RKO (cell line): ENCODE results near the gene ATE1.
"Not testable (repeated sequence)": the region's sequence is repeated elsewhere in the genome, so short reads cannot be mapped to it uniquely, and the experiment has no call there.

Experiments used
- DNase-seq: peaks from one replicate; pipeline ENCODE4 v3.0.0-alpha.2; 2016; ENCODE audit warnings: low spot score

The ATE1 gene

DNA sequence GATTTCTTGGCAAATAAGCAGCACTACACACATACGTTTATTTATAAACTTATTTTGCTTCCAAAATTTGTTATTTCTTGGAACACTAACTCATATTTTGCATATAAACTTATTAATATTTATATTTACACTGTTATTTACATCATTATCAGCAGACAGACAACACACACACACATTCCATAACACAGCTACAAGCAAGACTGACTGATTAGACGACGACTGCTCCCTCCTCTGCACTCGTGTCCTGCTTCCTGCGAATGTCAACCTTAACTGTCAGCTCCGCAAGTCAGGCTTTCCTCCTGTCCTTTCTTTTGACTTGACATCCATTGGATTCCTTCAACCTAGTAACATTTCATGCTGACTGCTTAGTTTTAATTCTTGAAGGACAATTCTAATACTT, 96.6 kb downstream of the ATE1 start:
- DNase-seq, result no peak

DNA sequence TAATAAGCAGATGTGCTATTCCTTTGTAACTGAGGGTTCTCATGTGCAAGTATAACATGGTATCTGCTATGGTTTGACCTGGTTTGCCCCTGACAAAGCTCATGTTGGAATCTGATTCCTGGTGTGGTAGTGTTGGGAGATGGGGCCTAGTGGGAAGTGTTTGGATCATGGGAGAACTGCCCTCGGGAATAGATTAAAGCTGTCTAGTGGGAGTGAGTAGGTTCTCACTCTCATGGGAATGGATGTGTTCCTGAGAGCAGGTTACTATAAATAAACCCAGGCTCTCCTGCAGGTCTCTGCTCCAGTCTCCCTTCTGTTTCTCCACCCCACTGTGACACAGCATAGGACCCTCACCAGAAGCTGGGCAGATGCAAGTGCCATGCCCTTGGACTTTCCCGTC, 97.7 kb downstream of the ATE1 start:
- DNase-seq, result no peak

DNA sequence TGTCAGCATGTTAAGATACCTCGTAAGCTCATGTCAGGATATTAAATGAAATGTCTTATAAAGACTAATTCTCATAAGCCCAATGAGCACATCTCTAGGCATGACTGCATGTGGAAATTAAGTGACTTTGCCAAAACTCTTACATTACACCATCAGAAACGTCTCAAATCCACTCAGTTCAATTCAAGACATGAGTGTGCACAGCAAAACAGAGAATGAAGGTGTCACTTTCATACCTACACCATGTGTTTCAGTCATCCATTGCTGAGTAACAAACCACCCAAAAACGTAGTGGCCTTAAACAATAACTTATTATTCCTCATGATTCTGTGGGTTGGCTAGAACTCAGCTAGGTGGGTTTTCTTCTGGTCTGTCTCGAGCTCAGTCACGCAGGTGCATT, 99.8 kb downstream of the ATE1 start:
- no peak for DNase-seq

DNA sequence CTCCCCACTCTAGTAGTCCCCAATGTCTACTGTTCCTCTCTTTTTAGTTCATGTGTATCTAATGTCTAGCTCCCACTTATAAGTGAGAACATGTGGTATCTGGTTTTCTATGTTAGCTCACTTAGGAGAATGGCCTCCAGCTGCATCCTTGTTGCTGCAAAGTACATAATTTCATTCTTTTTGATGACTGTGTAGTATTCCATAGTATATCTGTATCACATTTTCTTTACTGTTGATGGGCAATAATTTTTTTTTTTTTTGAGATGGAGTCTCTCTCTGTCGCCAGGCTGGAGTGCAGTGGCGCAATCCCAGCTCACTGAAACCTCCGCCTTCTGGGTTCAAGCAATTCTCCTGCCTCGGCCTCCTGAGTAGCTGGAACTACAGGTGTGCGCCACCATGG, 101.1 kb downstream of the ATE1 start:
- not testable (repeated sequence) for DNase-seq

DNA sequence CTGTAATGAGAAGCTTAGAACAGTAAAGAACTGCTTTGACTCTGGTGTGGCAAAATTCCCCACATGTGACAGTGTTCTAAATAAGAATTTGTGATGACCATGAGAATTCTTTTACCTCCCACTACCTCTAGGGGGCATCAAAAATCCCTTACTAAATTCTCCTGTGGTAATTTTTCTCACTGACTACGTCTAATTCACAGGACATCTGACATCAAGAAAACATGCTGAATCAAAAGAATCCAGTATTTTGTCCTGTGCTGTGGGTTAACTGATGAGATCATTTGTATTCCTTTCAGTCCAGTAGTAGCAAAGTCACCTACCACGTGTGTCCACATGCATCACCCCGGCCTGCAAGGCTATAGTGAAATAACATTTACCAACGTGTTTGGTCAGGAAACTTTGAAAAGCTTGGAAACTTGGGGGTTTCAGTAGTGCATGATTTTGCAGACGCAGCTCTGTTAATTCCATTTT, 103.8 kb downstream of the ATE1 start:
- peak; percentile 58 for DNase-seq

DNA sequence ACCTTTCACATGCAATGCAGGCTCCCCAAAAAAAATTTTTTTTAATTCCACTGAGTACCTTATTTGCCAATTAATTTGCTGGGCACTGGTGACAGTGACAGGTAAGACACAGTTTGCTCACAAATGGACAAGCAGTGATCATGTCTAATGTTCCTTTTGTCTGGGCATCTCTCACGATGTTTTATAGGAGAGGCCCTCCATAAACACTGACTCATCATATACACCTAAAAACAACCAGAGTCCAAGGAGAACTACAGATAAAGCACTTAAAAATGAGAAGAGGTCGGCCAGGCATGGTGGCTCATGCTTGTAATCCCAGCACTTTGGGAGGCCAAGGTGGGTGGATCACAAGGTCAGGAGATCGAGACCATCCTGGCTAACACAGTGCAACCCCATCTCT, 105.1 kb downstream of the ATE1 start:
- no peak for DNase-seq

DNA sequence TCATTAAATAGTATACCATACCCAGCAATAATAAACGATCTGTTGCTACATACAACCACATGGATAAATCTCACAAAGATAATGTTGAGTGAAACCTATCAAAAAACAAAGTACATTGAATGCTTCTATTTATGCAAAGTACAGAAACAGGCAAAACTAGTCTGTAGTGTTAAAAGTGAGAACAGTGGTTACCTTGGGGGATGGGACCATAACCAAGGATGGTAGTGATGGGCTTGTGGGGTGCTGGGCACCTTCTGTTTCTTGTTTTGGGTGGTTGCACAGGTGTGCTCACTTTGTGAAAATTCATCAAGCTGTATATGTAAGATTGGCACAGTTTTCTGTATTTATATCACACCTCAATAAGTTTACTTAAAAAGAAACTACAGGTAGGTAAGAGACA, 105.7 kb downstream of the ATE1 start:
- no peak for DNase-seq

DNA sequence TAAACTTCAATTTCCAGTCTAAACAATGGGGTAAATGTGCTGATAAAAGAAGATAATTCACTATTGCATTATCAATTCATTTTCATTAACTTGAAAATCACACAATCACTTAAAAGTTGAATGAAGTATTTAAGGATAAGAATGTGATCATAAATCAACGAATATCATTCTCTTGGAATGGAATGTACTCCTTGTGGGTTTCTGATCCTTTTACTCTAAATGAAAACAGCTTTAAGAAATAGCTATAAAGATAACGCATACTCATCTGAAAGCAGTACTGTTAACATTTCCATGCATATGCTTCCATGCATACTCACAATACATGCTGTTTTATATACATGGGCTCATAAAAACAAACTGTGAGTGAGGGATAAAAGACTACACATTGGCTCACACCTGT, 108.8 kb downstream of the ATE1 start:
- DNase-seq, result no peak

DNA sequence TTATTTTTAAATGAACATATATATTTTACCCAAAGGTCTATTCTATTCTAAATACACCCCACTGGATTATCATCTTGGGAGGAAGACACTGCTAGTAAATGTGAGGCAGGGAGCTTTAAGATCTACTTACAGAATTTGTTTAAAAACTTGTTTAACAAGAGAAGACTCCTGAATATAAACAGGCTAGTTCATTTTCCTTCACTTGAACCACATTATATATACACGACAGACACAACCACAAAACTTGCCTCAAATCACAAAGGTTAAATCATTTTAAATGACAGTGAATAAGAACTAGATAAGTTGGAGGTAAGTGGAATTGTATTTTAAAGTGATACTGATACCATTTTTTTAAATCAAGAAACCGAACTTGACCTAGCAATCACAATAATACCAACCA, 109.2 kb downstream of the ATE1 start:
- DNase-seq, result no peak

DNA sequence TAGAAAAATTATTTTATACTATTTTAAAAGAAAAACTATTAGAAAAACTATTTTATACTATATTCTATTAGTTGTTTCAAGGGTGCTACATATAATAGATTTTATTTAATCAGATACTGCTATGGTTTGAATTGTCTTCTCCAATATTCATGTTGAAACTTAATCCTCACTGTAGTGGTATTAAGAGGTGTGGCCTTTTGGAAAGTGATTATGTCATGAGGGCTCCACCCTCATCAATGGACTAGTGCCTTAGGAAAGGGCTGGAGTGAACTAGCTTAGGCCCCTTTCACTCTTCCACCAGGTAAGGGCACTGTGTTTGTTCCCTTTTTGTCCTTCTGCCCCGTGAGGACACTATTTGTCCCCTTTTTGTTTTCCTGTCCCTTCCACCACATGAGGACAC, 111.6 kb downstream of the ATE1 start:
- no peak for DNase-seq

DNA sequence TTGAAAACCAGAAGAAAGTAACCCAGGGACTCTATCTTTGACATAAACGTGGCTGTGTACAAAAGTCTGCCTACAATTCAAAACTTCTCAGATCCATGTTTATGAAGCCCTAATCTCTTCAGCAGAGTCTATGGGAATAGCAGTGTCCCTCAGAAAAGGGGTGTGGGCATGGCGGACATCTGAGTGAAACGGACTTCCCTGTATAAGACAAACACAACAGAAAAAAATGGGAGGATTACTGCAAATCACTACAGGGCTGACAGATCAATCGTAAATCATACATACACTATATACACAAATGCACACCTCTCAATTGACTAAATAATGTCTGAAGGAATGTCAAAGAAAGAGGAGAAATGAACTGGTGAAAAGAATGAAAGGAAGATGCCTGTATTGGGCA, 114.0 kb downstream of the ATE1 start:
- no peak for DNase-seq

DNA sequence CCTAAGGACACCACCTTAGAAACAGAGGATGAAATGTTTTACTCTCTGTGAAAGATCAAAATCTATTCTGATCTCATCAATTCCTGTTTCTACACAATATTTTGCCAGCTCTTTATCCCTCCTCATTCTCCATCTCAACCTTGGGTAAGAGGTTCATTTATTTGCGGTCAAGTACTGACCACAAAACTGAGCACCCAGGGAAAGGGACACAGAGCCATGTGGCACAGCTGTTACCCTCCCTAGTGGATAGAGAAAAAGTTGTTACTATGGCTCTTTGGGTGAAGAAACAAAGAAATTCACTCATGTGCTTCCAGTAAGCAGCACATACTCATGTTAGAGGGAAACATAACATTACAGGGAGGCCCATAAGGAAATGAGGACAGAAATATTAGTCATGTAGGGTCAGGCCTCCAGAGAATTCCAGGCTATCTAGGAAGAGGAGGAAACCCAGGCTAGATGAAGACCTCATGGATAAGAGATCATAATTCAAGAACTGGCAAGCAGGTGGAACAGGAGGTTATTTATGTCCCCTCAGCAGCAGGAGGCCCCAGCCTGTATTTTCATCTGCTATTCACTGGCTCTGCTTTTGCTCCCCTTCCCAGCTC, 114.5 kb downstream of the ATE1 start:
- DNase-seq, result no peak

DNA sequence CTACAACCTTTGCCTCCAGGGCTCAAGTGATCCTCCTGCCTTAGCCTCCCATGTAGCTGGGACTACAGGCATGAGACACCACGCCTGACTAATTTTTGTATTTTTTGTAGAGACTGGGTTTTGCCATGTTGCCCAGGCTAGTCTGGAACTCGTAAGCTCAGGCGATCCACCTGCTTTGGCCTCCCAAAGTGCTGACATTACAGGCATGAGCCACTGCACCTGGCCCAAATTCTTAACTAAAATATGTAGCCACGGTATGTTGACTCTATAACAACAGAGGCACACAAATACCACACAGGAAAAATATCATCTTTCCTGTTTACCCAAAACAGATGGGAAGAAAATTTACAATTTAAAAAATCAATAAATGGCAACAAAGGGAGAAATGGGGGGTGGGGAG, 115.8 kb downstream of the ATE1 start:
- no peak for DNase-seq

DNA sequence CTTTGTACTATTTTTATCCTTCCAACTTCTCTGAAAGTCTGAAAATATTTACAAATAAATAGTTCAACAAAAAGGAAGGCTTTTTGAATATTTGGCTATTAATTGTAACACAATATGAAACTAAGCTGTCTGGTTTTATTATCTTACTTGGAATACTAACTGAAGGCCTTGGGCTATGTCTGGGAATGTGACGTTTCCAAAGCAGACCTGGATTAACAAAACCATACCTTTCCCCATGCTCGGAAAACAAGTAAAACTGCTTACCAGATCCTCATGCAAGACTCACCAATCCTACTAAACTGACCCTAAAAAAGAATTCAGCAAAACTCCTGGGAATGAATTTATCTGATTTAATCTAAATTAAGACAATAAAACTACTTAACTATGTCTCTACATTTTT, 116.4 kb downstream of the ATE1 start:
- DNase-seq, result no peak

DNA sequence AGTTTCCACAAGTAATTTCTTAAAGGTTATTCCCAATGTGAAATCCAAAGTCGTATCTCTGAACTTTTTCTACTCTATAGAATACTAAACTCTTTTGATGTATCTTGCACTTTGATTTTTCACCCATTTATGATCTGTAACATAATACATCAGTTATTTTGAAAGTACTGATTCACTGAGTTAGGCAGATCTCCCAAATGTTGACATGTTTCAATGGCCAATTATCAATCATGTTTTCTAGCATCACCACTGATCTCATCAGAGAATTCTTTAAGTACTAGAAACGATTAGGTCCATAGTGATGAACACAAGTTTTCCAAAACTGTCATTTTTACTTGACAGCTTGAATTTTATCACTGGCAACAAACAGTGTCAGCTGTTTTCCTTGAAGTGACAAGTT, 119.0 kb downstream of the ATE1 start:
- DNase-seq, result no peak

DNA sequence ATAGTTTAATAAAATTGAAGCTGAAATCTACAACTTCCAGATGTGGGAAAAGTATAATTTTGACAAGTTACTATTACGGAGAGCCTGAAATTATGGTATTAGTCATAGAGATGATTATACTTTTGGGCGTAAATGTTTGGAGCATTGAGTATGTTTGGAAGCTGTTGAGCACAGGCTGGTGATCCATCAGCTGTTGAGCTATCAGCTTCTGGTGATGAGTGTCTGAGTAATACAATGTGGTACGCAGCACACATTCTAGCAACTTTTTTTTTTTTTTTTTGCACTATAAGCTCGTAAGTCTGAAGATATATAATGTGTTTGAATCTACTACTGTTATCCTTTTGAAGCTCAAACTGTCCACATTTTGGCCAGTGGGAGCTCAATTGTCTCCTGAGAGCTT, 123.4 kb downstream of the ATE1 start:
- peak; percentile 73 for DNase-seq

DNA sequence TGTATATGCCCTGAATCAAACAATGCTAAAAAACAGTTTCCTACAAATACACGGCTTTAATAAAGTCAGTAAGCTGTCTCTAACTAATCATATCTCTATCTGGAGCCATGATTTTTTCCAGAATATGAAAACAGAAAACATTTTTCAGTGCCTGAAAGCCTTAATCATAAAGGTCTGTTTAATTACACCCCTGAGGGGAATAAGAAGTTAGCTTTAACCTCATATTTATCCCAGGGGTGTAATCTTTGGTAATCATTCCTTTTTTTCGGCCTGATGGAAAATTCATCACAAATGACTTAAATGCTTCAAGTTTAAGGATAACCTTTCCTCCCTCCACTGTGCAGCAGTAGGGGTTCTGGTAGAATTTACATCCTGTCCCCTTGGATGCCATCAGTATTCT, 124.2 kb downstream of the ATE1 start:
- DNase-seq, result no peak

DNA sequence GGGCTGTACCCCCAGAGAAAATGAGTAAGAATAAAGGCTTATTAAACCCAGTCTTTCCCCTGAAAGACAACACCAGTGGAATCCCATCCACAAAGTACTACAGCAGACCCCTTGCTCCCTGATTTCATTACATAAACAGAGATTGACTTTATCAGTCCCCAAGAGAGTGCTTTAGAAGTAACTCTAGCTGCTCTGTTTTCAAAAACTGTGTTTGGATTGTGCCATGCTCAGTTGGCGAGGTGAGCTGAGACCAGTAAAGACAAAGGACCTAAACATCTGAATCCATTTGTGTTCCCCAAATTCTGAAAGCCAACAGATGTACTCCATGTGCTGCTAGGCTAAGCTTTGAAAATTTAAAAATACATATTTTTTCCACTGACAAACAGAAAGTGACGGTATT, 127.0 kb downstream of the ATE1 start:
- no peak for DNase-seq

DNA sequence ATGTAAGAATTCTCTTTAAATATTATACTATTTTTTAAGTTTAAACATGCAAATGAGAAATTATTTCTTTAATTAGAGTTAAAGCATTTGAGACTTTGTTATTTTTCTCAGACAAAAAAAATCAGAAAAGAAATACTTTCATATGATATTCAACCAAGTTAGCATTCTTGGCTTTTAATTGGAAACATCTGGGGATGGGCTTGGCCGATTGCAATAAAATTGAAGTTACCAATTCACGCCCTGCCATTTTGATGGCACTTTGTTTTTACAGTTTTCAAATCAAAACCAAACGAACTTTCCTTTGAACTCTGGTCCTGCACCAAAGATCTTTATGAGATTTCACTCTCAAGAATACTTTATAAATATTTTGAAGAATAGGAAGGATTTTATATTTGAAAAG, 127.7 kb downstream of the ATE1 start:
- no peak for DNase-seq

DNA sequence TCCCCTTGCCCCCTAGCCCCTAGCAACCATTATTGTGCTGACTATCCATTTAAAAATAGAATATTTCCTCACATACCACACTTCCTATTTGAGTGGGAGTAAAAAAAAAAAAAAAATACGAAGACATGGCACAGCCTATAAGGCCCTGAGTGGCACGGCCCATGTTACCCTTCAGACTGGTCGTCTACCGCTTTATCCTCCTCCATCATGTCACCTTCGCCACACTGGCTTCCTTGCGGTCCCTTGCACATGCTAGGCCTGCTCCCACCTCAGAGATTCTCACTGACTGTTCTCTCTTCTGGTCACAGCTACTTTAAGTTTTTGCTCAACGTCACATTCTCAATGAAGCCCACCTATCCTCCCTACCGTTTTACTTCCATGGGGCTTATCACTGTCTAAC, 130.3 kb downstream of the ATE1 start:
- DNase-seq, result no peak

DNA sequence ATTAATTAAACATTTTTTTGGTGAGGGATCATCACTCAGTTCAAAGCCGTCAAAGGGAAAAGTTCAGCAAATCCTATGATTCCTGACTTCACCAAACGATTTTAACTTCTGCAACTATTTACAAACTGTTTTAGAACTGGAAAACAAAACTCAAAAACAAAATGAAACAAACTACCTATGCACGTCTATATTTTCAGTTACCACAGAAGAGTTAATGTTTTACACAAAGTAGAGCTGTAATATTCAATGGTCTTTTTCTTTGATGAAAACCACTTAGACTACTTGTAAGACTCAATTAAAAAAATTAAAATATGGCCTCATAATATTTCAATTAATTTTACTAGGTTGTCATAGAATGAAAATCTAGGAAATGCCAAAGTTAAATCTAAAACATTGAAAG, 131.5 kb downstream of the ATE1 start:
- DNase-seq, result no peak

DNA sequence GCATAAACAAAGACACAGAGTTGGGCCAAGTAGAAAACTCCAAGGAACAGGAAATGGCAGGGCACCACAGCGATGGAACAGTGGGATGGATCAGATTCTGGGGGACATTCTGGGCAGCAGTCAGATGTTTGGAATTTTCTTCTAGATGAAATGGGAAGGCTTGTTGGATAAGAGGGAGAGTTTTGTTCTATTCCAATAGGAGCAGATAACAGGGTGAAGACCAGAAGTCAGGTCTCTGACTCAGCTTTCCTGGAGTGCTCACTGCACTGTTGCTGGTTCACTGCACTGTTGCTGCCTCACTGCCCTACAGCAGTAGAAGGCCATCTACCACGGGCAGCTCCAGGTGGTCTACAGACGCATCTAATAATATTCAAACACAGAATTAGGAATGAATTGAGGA, 135.6 kb downstream of the ATE1 start:
- peak; percentile 7 for DNase-seq

DNA sequence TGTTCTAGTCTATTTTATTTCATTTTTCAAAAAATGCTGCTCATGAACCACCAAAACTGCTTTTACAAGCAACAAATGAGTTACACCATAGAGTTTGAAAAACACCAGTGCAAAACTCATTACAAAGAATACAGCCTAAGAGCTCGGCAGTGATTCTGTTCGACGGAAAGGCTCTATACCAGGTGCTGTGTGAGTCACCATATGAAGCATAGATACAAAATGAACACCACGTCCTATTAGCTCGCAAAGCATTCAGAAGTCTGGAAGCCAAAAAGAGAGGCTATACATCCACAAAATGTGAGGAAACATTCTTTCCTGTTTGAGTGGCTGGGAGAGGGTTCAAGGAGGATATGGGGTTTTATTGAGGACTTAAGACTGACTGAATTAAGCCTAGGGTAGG, 136.1 kb downstream of the ATE1 start:
- peak; percentile 20 for DNase-seq

DNA sequence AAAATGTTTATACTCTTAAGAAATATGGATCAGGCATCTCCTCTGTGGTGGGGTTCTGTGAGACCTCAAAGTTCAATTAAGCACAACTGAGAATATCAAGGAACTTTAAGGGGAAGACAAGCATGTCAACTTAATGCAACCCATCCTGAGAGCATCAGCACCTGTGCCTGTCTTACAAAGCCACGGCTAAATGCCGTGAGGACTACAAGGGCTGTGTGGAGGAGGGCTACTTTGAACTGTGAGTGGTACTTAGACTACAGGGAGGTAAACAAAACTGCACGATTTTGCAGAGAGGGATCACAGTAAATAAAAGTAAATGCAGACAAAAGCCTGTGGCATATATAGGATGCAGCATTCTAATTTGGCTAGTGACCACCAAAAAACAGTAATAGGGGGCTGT, 139.1 kb downstream of the ATE1 start:
- DNase-seq, result no peak

DNA sequence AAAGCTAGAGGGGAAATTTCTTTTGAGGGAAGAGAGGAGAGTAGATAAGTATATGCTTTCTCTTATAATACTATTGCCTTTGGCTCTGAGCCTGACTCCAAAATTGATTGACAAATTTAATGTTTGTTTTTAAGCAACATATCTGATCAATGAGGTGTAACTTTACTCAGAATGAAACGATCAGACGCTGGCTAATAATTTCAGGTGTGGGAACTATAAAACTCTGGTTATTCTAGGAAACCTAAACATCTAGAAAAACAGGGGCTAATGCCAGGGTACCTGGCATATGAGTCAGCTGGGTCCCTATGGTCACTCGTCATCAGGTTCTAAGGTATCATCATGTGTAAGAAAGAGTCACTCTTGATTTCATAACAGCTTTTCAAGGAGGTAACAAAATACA, 139.7 kb downstream of the ATE1 start:
- no peak for DNase-seq
